CD4-positive, alpha-beta T cell treated with Interleukin-15 for 4 hours (primary cell): ENCODE measurements around the gene GINS3.
A peak's percentile ranks its signal among the peaks of the same experiment; 100 is the strongest.

ENCODE experiments used
- DNase-seq: peaks from one replicate; pipeline ENCODE4 v3.0.0-alpha.2; 2020; ENCODE audit warnings: low spot score

GINS3 gene

DNA sequence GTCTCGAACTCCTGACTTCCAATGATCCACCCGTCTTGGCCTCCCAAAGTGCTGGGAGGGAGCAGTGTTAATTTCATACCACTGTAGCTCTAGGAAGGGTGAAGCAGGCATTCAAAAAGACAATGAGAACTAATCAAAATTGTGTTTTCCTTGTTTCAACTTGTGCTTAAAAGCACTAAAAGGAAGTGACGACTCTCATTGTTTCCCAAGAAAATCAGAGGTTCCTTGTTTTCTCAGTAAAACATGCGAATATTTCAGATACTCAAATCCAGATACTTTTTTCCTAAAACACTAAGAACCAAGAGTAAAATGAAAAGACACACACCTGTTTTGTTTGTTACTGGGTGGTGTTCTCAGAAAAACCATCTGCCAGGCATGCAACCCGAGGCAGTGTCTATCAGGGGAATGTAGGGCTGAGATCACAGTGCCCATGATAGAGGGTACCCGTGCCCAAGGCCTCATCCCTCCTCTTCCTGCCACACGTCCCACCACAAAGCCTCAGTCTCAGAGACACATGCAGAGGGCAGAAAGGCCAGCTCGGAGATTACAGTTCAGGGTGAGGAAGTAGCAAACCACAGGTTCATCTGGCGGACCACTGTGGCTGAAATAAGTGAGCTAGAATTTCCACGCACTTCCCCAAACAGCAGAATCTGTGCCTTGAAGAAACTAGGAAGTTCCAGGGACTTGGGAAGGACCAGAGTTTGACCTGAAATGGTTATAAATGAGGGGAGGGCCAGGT lies 33.7 kb downstream of the GINS3 start:
- peak; percentile 13 for DNase-seq

DNA sequence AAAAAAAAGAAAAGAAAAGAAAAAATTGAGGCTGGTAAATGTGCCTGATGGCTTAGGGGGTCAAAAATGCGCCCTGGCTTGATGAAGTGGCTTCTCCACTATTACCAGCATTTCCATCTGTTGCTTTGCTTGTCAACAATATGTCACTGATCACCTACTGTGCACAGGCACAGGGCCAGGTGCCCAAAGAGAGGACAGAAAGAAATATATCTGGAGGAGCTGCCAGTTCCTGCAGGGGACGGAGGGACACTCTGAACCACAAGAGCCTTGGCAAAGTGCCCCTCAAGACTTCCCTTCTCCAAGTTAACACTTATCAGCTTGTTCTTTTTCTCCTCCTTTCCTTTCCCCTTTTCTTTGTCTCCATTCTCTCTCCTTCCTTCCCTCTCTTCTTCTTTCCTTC lies 34.7 kb downstream of the GINS3 start:
- no peak for DNase-seq

DNA sequence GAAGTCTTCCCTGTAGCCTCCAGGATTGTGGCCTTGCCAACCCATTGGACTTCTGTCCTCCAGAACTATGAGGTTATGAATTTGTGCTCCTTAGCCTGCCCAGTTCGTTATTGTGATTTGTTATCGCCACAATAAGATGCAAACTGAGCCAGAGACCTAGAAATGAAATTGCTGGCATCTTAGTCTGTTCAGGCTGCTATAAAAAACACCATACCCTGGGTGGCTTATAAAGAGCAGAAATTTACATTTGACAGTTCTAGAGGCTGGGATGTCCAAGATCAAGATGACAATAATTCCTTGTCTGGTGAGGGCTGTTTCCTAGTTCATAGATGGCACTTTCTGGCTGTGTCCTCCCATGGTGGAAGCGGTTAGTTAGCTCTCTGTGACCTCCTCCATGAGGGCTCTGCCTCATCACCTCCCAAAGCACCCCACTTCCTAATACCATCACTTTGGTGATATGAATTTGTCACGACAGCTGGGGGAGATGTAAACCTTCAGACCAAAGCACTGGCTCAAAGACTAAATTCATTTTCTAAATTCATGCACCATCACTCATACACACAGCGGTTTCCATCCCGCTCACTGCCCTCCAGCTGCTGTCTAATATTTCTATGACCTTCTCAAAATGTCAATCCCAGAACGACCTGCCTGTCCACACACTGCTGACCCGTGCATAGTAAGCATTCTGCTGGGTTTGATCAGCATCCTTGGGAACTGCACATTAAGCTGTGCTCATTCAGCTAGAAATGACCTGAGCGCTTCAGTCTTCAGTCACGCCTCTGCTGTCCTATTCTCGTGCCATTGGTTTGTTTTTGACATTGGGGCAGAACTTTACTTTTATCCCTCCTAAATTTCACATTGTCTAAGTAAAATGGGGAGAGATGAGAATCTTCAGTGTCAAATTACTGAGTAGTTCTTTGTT lies 36.6 kb downstream of the GINS3 start:
- DNase-seq = no peak

DNA sequence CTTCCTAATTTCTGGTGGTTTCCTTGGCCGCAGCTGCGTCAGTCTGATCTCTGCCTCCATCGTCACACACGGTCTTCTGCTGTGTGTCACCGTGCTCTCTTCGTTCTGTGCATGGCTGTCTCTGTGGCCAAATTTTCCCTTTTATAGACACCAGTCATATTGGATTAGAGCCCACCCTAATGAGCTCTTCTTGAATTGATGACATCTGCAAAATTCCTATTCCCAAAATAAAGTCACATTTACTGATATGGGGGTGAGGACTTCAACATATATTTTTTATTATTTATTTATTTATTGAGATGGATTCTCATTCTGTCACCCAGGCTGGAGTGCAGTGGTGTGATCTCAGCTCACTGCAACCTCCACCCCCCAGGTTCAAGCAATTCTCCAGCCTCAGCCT lies 38.4 kb downstream of the GINS3 start:
- no peak for DNase-seq

DNA sequence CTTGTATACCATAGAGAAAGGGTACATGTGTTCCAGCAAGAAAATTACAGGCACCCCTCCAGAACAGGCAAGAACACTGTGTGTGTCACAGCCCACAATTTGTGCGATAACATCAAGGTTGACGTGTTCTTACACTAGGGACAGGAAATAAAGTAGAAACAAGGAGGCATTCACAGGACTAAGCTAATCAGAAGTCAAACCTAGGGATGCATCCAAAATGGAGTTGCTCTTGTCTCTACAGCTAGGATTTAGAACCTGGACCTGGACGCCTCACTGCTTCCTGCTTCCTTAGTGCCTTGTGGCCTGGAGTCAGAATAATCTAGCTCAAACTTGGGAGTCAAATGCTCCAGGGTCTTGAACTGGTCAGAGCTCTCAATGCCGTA lies 41.3 kb downstream of the GINS3 start:
- DNase-seq = no peak

DNA sequence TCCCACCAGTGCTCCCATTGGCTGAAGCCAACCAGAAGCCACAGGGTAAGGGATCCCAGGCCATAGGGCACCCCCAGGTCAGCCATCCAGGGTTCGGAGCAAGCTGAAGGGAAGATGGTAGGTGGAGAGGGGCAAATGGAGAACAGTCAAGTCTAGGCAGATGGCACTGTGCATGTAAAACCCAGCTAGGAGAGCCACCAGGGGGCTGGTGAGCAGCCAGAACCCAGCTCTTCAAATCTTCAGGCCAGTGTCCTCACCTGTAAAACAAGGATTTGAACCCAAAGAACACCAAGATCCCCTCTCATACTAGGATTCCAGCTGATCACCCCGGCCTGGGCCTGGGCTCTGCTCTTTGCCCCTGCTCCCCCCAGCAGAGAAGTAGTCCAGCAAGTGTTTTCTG lies 43.5 kb downstream of the GINS3 start:
- DNase-seq = no peak

DNA sequence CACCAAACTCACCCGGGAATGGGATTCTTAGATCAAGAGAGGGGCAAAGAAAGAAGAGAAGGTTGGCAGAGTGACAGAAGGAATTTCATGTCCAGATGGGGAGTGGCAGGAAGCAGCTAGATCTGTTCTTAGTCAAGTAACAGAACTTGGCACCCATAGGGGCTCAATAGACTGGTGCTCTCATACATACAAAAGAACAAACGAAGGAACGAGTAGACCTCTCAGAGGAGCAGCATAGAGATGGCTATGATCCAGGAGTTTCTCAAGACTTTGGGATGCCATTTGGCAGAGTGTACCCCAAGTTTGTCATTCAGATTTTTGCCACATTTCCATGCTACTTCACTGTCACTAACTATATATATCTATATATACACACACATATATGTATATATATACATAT lies 47.9 kb downstream of the GINS3 start:
- DNase-seq = no peak

DNA sequence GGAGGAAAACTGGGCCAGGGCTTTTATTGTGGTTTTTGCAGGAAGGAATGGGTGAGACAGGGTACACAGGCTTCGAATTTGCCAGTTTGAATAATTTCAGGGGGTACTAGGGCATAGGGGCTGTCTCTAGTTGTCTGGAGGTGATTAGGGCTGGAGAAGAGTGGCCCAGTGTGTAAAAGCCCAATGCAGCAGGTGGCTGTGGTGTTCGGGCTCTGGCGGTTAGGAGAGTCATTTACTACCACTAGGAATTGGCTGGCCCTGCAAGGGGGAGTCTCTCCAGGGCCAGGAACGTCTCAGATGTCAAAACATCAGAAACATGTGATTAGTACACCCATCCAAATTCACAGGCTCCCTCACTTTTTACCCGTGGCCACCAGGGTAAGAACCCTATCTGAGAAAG lies 50.3 kb downstream of the GINS3 start:
- no peak for DNase-seq

DNA sequence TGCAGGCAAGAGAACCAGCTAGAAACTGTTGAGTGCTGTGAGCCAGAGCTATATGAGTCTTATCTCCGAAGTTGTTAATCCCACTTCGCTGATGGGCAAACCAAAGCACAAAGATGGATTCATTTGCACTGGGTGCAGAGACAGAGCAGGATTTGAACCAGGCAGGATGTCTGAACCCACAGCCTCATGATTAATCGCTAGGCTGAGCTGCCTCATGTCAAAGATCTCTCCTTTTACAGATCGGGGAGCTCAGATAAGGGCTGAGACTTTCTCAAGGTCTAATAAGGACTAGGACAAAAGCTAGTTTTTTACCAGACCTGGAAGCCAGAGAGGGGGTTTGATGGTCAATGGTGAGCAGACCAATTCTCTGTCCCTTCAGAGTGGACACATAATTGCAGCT lies 51.5 kb downstream of the GINS3 start:
- no peak for DNase-seq

DNA sequence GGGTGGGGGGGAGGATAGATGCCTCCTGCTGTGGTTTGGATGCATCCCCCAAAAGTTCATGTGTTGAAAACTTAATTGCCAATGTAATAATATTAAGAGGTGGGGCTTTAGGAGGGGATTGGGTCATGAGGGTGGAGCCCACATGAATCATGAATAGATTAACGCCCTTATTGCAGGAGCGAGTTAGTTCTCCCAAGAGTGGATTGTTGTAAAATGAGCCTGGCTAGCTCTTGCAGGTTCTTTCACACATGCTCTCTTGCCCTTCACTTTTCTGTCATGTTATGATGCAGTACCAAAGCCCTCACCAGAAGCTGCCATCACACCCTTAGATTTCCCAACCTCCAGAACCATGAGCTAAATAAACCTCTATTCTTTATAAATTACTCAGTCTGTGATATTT lies 52.0 kb downstream of the GINS3 start:
- DNase-seq = no peak

DNA sequence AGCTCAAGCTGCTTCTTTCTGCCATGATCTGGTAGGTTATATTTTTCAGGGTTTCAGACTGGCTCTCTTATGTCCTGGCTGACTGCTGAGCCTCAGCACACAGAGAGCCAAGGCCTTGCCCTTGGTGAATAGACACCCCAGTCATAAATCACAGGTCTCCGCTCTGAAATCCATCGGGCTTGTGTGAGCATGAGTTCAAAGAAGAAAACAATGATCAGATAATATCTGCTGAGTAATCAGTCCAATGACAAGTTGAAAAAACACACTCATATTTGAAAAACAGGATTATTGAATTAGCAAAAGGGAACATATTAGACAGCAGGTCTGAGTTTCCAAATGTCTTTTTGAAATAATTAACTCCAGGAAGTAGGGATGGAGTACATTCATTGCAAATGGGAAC lies 56.6 kb downstream of the GINS3 start:
- no peak for DNase-seq

DNA sequence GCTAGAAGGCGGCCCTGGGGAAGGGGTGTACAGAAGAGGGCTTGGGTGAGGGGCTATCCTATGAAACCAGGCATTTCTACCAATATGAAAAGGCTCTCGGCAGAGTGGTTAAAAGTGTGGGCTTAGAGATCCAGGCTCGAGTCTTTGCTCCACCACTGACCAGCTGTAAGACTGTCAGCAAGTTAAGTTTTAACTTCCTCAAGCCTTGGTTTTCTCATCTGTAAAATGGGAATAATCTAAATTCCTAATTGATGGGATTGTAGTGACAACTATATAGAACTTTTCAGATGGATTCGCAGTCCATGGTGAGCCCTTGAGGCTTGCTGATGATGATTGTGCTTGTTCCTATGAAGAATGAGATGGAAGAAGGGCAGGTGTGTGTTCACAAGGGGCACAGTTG lies 57.0 kb downstream of the GINS3 start:
- no peak for DNase-seq

DNA sequence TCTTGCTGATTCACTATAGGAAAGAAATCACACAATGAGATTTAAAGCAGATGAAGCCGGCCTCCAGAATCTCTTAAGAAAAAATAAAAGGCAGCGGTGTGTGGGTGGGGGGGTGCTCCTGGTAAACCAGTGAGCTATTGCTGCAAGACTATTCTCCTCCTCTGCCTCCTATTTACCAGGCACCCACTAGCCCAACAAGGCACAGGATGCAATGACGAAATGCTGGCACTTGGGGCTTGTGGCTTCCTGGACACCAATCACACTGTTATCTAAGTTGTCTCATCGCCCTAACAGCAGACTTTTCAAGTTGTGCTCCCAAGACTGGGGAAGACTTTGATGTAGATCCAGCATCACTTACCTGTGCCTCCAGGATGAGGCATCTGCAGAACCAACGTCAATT lies 57.5 kb downstream of the GINS3 start:
- DNase-seq = no peak

DNA sequence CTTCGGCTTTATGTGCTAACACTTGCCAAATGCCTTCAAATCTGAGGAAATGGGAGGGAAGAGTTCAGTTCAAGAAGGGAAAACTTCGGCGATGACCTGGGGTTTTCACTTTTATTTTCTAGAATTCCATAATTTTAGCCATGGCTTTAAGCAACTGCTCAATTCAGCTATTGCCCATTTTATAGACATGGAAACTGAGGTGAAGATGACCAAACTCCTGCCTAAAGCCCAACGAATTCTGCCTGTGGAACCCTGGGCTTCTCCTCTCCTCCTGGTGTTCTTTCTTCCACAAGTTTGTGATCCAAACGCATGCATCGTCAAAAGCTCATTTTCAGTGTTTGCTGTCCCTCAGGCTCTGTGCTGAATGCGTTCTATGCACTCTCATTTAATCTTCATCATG lies 58.3 kb downstream of the GINS3 start:
- no peak for DNase-seq

DNA sequence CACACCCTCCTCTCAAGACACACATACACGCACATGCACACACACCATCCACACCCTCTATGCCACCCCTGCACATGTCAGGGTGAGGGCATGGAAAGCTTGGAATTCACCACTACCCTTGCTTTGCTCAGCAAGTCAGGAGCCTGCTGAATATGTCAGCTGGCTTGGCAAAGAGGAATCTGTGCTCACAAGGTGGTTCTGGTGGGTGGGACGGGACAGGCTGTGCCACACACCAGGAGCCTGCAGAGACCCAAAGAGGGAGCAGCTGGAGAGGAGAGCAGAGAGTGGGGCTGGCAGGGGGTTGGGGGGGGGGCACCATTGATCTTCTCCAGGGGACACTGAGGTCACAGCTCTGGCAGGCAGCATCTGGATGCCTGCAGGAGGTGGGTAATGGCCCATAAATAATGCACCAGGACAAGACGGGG lies 59.0 kb downstream of the GINS3 start:
- DNase-seq = no peak

DNA sequence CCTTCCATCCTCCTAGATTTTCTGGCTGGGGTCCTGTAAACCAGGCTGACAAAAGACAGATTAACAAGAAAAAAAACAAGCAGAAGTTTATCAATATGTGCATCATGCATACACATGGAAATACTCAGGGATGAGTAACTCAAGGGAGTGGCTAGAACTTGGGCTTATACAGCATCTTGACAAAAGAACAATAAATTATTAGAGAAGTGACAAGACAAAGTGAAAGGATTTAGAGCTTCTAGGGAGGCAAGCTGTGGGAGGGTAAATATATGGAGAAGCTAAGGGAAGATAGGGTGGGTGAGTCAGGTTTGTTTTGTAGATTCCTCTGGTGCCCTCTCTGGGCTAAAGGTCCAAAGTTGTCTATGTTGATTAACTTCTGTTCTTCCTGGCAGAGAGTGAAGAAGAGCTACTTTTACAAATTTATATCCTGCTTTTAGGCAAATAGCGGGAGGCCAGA lies 59.7 kb downstream of the GINS3 start:
- no peak for DNase-seq

DNA sequence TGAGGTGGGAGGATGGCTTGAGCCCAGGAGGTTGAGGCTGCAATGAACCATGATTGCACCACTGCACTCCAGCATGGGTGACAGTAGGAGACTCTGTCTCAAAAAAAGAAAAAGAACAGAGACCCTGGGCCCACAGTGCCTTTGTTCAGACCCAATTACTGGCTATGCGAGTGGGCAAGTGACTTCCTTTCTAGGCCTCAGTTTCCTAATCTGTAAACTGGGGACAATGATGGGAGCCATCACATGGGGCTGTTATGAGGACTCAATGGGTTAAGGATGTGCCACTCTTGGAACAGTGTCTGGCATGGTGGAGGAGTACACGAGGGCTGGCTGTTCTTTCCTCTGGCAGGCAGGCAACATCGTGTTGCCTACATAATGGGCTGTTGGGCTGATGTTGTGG lies 60.4 kb downstream of the GINS3 start:
- no peak for DNase-seq

DNA sequence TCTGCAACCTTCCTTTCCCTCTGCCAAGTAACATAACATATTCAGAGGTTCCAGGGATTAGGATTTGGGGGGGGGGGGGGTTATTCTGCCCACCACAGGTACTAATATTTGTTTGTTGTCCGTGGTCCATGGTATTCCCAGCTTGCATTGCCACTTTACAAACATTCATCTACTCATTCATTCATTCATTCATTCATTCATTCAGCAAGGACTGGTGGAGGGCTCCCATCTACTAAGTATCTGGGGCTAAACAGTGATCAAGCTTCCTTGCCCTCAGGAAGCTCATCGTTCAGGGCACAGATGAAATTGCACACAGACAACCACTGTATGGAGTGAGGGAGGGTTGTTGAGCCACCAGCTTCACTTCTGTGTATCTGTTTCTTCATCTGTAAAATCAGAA lies 61.9 kb downstream of the GINS3 start:
- no peak for DNase-seq

DNA sequence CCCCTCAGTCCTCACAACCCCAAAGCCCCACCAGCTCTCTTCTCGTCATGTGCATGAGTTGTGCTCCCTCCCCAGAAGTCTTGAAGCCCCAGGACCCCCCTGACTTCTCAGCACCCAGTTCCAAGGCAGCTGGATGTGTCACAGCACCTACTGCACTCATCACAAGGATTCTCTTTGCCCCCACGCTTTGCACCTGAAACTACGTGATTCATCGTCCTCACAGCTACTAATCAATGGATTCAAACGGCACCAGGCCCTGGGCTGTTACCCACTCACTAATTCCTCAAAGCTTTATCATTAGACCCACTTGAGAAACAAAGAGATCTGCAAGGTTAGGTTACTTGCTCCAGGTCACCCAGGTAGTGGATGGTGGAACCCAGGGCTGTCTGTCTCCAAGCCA lies 62.6 kb downstream of the GINS3 start:
- DNase-seq = no peak
